ENCODE data around the gene KNDC1. TPM values are rescaled to one million over a fixed set of nuclear protein-coding genes. Genes with fewer than 3 reads are reported as not detected.

The KNDC1 gene
- total RNA-seq, 1 donor from 2014 or later = not detected

DNA sequence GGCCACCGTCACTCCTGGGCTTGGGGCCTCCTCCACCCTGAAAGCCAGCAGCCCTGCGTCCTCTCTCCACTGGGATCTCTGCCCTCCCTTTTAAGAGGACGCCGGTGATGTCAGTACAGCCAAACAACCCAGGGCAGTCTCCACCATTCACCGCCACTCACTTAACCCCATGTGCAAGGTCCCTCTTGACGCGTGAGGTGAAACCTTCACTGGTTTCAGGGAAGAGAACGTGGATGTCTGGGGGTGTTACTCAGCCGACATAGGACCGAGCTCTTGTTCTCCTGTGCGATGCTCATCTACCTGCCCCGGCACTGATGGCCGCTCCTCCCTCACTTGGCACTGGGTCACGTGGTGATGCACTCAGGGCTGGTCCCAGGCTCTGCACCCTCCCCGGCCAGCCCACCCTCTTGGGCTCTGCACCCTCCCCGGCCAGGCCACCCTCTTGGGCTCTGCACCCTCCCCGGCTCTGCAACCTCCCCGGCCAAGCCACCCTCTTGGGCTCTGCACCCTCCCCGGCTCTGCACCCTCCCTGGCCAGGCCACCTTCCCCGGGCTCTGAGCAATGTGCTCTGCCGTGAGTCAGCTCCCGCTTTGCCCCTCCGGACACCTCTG, 36.2 kb upstream of the KNDC1 start:
- intact Hi-C loops (cut with DNase I) = loop anchor here (2.0 to 10.0 kb wide), 2 partner anchors 219 to 287 kb away; no protein-coding TSS in a partner anchor
- DNase-seq (ENCODE audit: missing footprints) (peak; percentile 40), ATAC-seq (no peak)

DNA sequence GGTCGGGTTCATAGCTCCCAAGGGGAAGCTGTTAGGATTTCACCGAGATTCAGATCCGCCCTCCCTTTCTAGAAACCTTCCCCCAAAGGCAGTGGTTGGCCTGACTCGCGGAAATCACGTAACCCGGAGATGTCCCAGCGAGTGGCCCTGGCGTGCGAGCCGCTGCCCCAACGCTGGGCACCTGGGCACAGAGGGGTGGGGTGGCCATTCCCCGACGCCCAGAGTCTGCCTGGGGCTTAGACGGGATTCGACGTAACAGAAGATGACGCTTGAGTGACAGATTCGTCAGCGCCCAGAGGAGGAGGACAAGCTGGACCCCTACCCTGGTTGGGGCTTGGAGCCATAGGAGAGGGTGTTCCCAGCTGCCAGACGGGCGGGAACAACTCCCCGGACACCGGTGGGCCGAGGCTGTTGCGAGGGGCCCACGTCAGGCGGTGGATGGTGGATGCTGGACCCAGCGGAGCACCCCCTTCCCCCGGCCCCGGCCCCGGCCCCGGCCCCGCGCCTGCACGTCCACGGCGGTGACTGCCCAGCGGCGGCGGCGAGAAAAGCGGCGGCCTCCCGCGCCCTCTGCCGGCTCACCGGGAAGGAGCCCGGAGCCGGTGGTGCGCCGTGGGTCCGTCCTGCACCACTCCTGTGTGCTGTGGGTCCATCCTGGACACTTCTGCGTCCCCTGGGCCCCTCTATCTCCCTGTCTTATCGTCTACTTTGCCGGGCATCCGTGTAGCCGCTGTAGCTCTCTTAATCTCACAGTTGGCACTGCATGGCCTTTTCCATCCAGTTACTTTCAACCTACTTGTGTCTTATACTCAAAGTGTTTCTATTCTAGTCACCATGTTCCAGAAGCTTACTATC, 35.4 kb upstream of the KNDC1 start:
- intact Hi-C loops (cut with DNase I) = loop anchor here (2.0 to 10.0 kb wide), 2 partner anchors 220 to 288 kb away; no protein-coding TSS in a partner anchor

DNA sequence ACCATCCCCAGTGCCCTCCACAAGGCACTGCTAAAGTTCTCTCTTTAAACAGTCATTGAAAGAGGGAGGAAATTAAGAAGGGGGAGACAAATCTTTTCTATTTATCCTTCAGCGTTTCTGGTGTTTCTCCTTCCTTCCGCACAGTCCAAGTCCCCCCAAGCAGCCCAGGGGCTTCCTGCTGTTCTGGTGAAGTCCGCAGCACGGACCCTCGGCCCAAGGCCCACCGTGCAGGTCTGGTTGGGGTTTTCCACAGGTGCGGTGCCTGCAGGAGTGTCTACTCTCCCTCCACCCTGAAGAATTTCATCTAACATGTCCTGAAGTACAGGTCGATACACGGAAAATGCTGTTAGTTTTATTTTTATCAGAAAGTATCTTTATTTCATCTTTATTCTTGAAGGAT, 34.1 kb upstream of the KNDC1 start:
- DNase-seq (ENCODE audit: missing footprints) (no peak), ATAC-seq (no peak)
- intact Hi-C loops (cut with DNase I) = loop anchor here (2.0 to 10.0 kb wide), 2 partner anchors 221 to 289 kb away; no protein-coding TSS in a partner anchor

More for the DNA sequence above, 35.4 kb upstream of the KNDC1 start:
- DNase-seq (ENCODE audit: missing footprints) (peak; percentile 57), ATAC-seq (peak; percentile 64)

GRCh38 chr10:133126431-133127290, 33.4 kb upstream of the KNDC1 start:
- peak; percentile 39 for DNase-seq (ENCODE audit: missing footprints)
- ATAC-seq = no peak
- intact Hi-C loops (cut with DNase I) = loop anchor here (10.0 kb wide), 1 partner anchor 222 kb away; no protein-coding TSS in a partner anchor

DNA sequence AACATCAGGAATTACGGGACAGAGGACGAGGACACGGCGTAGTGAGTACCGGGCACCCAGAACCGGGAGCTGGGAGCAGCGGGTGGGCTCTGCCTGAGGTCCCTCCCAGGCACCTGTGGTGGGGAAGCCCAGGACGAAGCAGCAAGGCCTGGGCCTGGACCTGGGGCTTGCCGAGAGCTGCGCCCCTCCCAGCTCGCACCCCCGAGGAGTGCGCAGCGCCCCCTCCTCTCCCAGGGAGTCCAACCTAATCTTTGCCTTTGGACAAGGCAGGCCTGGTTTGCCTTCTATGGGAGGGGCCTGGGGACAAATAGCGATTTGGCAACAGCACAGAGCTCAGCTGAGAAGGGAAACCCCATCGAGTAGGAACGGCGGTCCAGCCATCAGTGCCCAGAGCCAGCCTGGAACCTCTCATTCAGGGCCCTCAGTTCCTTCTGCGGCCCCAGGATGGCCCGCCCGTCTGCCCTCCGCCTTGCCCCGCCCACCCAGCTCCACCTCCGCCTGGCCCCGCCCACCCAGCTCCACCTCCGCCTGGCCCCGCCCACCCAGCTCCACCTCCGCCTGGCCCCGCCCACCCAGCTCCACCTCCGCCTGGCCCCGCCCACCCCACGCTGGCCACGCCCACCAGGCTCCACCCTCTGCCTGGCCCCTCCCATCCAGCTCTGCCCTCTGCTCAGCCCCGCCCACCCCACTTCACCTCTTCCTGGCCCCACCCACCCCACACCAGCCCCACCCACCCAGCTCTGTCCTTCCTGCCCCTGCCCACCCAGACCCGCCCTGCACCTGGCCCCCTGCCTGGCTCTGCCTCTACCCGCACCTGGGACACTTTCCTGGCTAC, 32.5 kb upstream of the KNDC1 start:
- DNase-seq (ENCODE audit: missing footprints) (no peak), ATAC-seq (no peak)
- intact Hi-C loops (cut with DNase I) = loop anchor here (10.0 kb wide), 1 partner anchor 223 kb away; no protein-coding TSS in a partner anchor

GRCh38 chr10:133128126-133129070, 31.6 kb upstream of the KNDC1 start:
- no peak for ATAC-seq
- DNase-seq (ENCODE audit: missing footprints) = no peak

GRCh38 chr10:133129071-133129858, 30.8 kb upstream of the KNDC1 start:
- ATAC-seq (no peak), DNase-seq (ENCODE audit: missing footprints) (no peak)
- intact Hi-C loops (cut with DNase I) = loop anchor here (10.0 kb wide), 1 partner anchor 224 kb away; no protein-coding TSS in a partner anchor

More at GRCh38 chr10:133128126-133129070, 31.6 kb upstream of the KNDC1 start:
- intact Hi-C loops (cut with DNase I) = loop anchor here (10.0 kb wide), 1 partner anchor 224 kb away; no protein-coding TSS in a partner anchor

DNA sequence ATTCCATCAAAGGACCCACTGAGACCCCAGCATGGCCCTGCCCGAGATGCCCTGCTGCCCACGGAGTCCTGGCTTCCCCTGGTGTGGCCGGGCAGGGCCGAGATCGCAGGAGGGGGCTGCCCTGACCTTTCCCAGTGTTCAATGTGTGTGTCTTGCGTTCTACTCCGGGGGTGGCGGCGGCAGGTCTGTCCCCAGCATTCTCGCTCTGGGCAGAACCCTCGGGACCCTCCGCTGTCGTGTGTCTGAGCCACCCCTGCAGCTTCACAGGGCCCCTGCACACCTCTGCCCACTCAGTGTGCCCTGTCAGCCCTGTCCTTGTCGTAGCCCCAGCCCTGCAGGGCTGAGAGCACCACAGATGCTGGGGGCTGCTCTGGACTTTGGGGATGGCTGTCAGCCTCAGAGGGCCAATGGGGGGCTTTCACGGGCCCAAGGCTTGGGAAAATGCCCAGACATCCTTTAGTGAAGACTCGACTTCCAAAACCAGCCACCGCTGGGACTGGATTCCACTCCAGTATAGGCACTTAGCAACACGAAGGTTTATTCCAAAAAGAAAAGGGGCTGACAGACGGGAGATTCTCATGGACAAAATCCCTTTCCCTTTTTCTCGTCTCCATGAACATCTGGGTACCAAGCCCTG, 30.0 kb upstream of the KNDC1 start:
- no peak for DNase-seq (ENCODE audit: missing footprints)
- no peak for ATAC-seq
- intact Hi-C loops (cut with DNase I) = loop anchor here (10.0 kb wide), 1 partner anchor 225 kb away; no protein-coding TSS in a partner anchor

GRCh38 chr10:133130602-133131001, 29.4 kb upstream of the KNDC1 start:
- intact Hi-C loops (cut with DNase I) = no loop called here
- ATAC-seq = no peak
- no peak for DNase-seq (ENCODE audit: missing footprints)

- intact Hi-C loops (cut with DNase I) = no loop called here
- DNase-seq (ENCODE audit: missing footprints) (no peak), ATAC-seq (no peak)
These were observed 29.0 kb upstream of the KNDC1 start for GRCh38 chr10:133131053-133131452.

GRCh38 chr10:133131734-133132472, 28.1 kb upstream of the KNDC1 start:
- DNase-seq (ENCODE audit: missing footprints) = no peak
- no peak for ATAC-seq
- intact Hi-C loops (cut with DNase I) = no loop called here

GRCh38 chr10:133132473-133133291, 27.3 kb upstream of the KNDC1 start:
- ATAC-seq (peak; percentile 24), DNase-seq (ENCODE audit: missing footprints) (no peak)
- intact Hi-C loops (cut with DNase I) = no loop called here

DNA sequence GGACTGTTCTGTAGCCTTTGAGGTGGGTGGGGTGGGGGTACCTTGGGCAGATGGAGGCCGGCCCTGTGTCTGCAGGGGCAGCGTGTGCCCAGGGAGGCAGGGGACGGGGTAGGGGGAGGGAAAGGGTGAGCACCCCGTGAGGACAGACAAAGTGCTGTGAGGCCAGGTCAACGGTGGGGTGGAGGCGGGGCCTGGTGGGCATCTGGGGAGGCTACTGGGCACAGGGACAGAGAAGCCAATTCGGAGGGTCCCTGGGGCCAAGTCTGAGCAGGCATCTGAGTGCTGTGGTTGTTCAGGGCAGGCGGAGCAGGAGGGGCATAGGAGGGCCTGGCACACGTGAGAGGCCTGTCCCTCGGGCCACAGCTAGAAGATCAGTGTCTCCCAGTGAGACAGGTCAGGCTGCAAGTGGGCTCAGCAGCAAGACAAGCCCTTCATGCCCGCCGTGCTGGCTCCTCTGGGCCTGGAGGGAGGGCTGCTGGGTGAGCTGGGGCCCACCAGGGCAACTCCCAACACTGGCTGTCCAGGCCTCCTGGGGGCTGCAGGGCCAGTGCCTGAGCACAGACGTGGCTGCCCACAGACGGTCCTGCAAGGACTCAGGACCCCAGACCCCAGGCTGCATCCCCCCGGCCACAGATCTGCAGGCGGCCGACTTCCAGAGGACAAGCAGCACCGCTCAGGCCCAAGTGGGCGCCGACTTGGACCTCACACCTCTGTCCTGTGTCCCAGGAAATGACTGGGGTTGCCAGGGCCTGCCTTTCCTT, 26.4 kb upstream of the KNDC1 start:
- intact Hi-C loops (cut with DNase I) = no loop called here
- peak; percentile 21 for ATAC-seq
- DNase-seq (ENCODE audit: missing footprints) = no peak
